H9 (cell line): ENCODE measurements around the gene FGFR1OP2. TPM values are rescaled to one million over a fixed set of nuclear protein-coding genes. Genes with fewer than 3 reads are reported as not detected.

ENCODE experiments used
- DNase-seq: peaks from one replicate; pipeline ENCODE4 v3.0.0-alpha.2; 2017
- H2AFZ ChIP-seq: one replicate; pipeline ENCODE4 v1.6.1; 2013; ENCODE audit warnings: mild to moderate bottlenecking, low read length, control low read depth, moderate library complexity
- H2AK5ac ChIP-seq: 2 replicates; pipeline ENCODE4 v1.6.1; 2013; ENCODE audit warnings: low read length, control low read depth, mixed read lengths; ENCODE audit not compliant: insufficient read length
- H2BK120ac ChIP-seq: one replicate; pipeline ENCODE4 v1.6.1; 2013; ENCODE audit warnings: low read depth, mild to moderate bottlenecking, low read length, control low read depth, inconsistent platforms; ENCODE audit not compliant: poor library complexity, severe bottlenecking
- H2BK12ac ChIP-seq: 2 replicates; pipeline ENCODE4 v1.6.1; 2013; ENCODE audit warnings: low read length, control low read depth, mixed read lengths, low read depth; ENCODE audit not compliant: insufficient read length
- H2BK15ac ChIP-seq: 2 replicates; pipeline ENCODE4 v1.6.1; 2013; ENCODE audit warnings: low read depth, low read length, control low read depth
- H2BK20ac ChIP-seq: one replicate; pipeline ENCODE4 v1.6.1; 2013; ENCODE audit warnings: low read depth, mild to moderate bottlenecking, low read length, control low read depth, inconsistent platforms; ENCODE audit not compliant: poor library complexity, severe bottlenecking
- H2BK5ac ChIP-seq: 2 replicates; pipeline ENCODE4 v1.6.1; 2013; ENCODE audit warnings: low read length, control low read depth, mixed read lengths; ENCODE audit not compliant: insufficient read length
- H3K14ac ChIP-seq: 2 replicates; pipeline ENCODE4 v1.6.1; 2013; ENCODE audit warnings: low read length, control low read depth; ENCODE audit not compliant: insufficient read depth
- H3K18ac ChIP-seq: 2 replicates; pipeline ENCODE4 v1.6.1; 2013; ENCODE audit warnings: low read depth, mild to moderate bottlenecking, mixed read lengths, low read length, control low read depth; ENCODE audit not compliant: insufficient read length
- H3K23ac ChIP-seq: 2 replicates; pipeline ENCODE4 v1.6.1; 2013; ENCODE audit warnings: low read length, control low read depth, mixed read lengths, low read depth; ENCODE audit not compliant: insufficient read length
- H3K23me2 ChIP-seq: 2 replicates; pipeline ENCODE4 v1.6.1; 2013; ENCODE audit warnings: low read depth, mild to moderate bottlenecking, mixed read lengths, low read length, control low read depth; ENCODE audit not compliant: insufficient read length, poor library complexity, severe bottlenecking
- H3K27ac ChIP-seq: 2 replicates; pipeline ENCODE4 v1.5.1; 2013; ENCODE audit warnings: low read length, control low read depth, mixed read lengths, low read depth; ENCODE audit not compliant: insufficient read length
- H3K27me3 ChIP-seq: 2 replicates; pipeline ENCODE4 v1.6.1; 2013; ENCODE audit warnings: low read length, control low read depth, inconsistent platforms; ENCODE audit not compliant: insufficient read depth
- H3K4ac ChIP-seq: 2 replicates; pipeline ENCODE4 v1.6.1; 2013; ENCODE audit warnings: low read depth, mild to moderate bottlenecking, control low read depth, inconsistent platforms, low read length, moderate library complexity
- H3K4me1 ChIP-seq: 2 replicates; pipeline ENCODE4 v1.6.1; 2013; ENCODE audit warnings: low read length, control low read depth, inconsistent platforms; ENCODE audit not compliant: insufficient read depth
- H3K4me2 ChIP-seq: 2 replicates; pipeline ENCODE4 v1.6.1; 2013; ENCODE audit warnings: low read length, control low read depth, mixed read lengths; ENCODE audit not compliant: insufficient read length, insufficient read depth
- H3K56ac ChIP-seq: 2 replicates; pipeline ENCODE4 v1.6.1; 2013; ENCODE audit warnings: low read depth, mild to moderate bottlenecking, mixed read lengths, low read length, control low read depth; ENCODE audit not compliant: insufficient read length
- H3K79me1 ChIP-seq: 2 replicates; pipeline ENCODE4 v1.6.1; 2013; ENCODE audit warnings: low read depth, mild to moderate bottlenecking, moderate library complexity, low read length, control low read depth, inconsistent platforms; ENCODE audit not compliant: insufficient read depth, poor library complexity, severe bottlenecking
- H3K79me2 ChIP-seq: 2 replicates; pipeline ENCODE4 v1.6.1; 2013; ENCODE audit warnings: low read length, control low read depth, inconsistent platforms; ENCODE audit not compliant: insufficient read depth
- H3K9ac ChIP-seq: 2 replicates; pipeline ENCODE4 v1.6.1; 2013; ENCODE audit warnings: low read length, control low read depth, mixed read lengths; ENCODE audit not compliant: insufficient read length; ENCODE audit errors: extremely low read depth
- H3K9me3 ChIP-seq: one replicate; pipeline ENCODE4 v1.6.1; 2013; ENCODE audit warnings: low read depth, low read length, inconsistent platforms; ENCODE audit not compliant: control insufficient read depth
- H3T11ph ChIP-seq: one replicate; pipeline ENCODE4 v1.6.1; 2013; ENCODE audit warnings: mild to moderate bottlenecking, low read length, control low read depth, inconsistent platforms
- H4K20me1 ChIP-seq: one replicate; pipeline ENCODE4 v1.6.1; 2013; ENCODE audit not compliant: control insufficient read depth, insufficient read length, insufficient read depth
- H4K5ac ChIP-seq: 2 replicates; pipeline ENCODE4 v1.6.1; 2013; ENCODE audit warnings: low read depth, mild to moderate bottlenecking, mixed read lengths, low read length, control low read depth; ENCODE audit not compliant: insufficient read length
- H4K8ac ChIP-seq: replicated peaks from 2 replicates; pipeline ENCODE4 v1.6.1; 2013; ENCODE audit warnings: low read length, control low read depth, mixed read lengths, low read depth; ENCODE audit not compliant: insufficient read length
- H4K91ac ChIP-seq: 2 replicates; pipeline ENCODE4 v1.6.1; 2013; ENCODE audit warnings: low read depth, mild to moderate bottlenecking, moderate library complexity, mixed read lengths, low read length, control low read depth; ENCODE audit not compliant: insufficient read length
- H3K27ac Mint-ChIP-seq, 3 experiments: 2 replicates in 2 of 3; 3 replicates in 1 of 3; pipeline ENCODE4 v1.8.0; 2020 to 2021; ENCODE audit warnings: mixed read lengths in 3 of 3, mild to moderate bottlenecking in 1 of 3, moderate library complexity in 1 of 3
- H3K27me3 Mint-ChIP-seq: 2 replicates; pipeline ENCODE4 v1.8.0; 2021; ENCODE audit warnings: low read depth, mild to moderate bottlenecking, moderate library complexity, mixed read lengths
- H3K36me3 Mint-ChIP-seq, 3 experiments: 2 replicates in 2 of 3; 3 replicates in 1 of 3; pipeline ENCODE4 v1.8.0; 2020 to 2021; ENCODE audit warnings: low read depth in 3 of 3, mixed read lengths in 3 of 3; ENCODE audit not compliant: insufficient read depth in 1 of 3
- H3K4me1 Mint-ChIP-seq, 2 experiments: 2 replicates each; pipeline ENCODE4 v1.8.0; 2020; ENCODE audit warnings: mixed read lengths in 2 of 2
- H3K4me3 Mint-ChIP-seq, 2 experiments: 2 replicates in 1 of 2; 3 replicates in 1 of 2; pipeline ENCODE4 v1.8.0; 2020 to 2021; ENCODE audit warnings: mild to moderate bottlenecking in 2 of 2, mixed read lengths in 2 of 2, moderate library complexity in 1 of 2
- H3K9me3 Mint-ChIP-seq, 2 experiments: 2 replicates in 1 of 2; 3 replicates in 1 of 2; pipeline ENCODE4 v1.8.0; 2020; ENCODE audit warnings: mild to moderate bottlenecking in 2 of 2, mixed read lengths in 2 of 2, moderate library complexity in 1 of 2
- CTCF ChIP-seq: fragments of 200-600 bp; sonication (generic); conservative IDR thresholded peaks from 3 replicates; pipeline ENCODE4 v1.8.0; 2021; ENCODE audit warnings: antibody characterized with exemption, mild to moderate bottlenecking
- WGBS: extraction: QIAGEN DNeasy Blood & Tissue Kit; methylation state at CpG from one replicate; pipeline ENCODE4 v1.1.7; 2013; ENCODE audit warnings: missing lambda C conversion rate, low lambda C conversion rate, mixed read lengths; ENCODE audit not compliant: insufficient read length; ENCODE audit errors: extremely low coverage; 5-methylcytosine and 5-hydroxymethylcytosine counted together
- total RNA-seq: library from RNA; stranded (reverse); gene quantifications from 2 replicates; pipeline ENCODE4 v1.2.1, GENCODE V29; 2021

The FGFR1OP2 gene
- total RNA-seq, 1 experiment from 2014 or later: 30.0 TPM

GRCh38 chr12:27013611-27014084 is 75.4 kb downstream of the FGFR1OP2 start:
- Histone ChIP-seq H3K14ac (peak overlapping the region; percentile 77; the same call in 1 of the 2 replicates), H3K9me3 (no peaks in the 10 kb centered on the region), H2AFZ (no peak overlapping the region), H4K5ac (no peak overlapping the region), H3K23ac (no peak overlapping the region), H3K23me2 (no peaks in the 10 kb centered on the region), H3K9ac (peak overlapping the region; percentile 45), H3K79me1 (peaks cover 4% of the 10 kb centered on the region), H3K4me1 (peaks cover 2% of the 10 kb centered on the region; the same call in 1 of the 2 replicates), H2BK120ac (no peak overlapping the region), H4K8ac (no peak overlapping the region), H2BK15ac (no peak overlapping the region), H3K4me2 (peak overlapping the region; percentile 85), H3K56ac (no peak overlapping the region), H4K20me1 (no peaks in the 10 kb centered on the region), H3K4ac (no peak overlapping the region), H3T11ph (no peak overlapping the region), H3K27ac (no peak overlapping the region), H4K91ac (no peak overlapping the region), H3K18ac (peak overlapping the region; percentile 72), H2AK5ac (no peak overlapping the region), H3K27me3 (no peaks in the 10 kb centered on the region), H2BK12ac (no peak overlapping the region), H2BK20ac (no peak overlapping the region), H2BK5ac (no peak overlapping the region), H3K79me2 (peaks cover 10% of the 10 kb centered on the region; the same call in 1 of the 2 replicates)
- Mint-ChIP-seq H3K9me3 (no peaks in the 10 kb centered on the region), H3K27me3 (no peaks in the 10 kb centered on the region), H3K27ac (peak overlapping the region in 2 of 3 experiments; percentile 49 to 96; a peak in 3 of 7 replicates), H3K36me3 (peaks cover 0 to 5% (median 0%) of the 10 kb centered on the region in 3 experiments; a peak in 1 of 7 replicates), H3K4me3 (peak overlapping the region; percentile 93 to 95), H3K4me1 (peaks cover 39 to 46% of the 10 kb centered on the region in 2 experiments)
- no peak for TF ChIP-seq CTCF
- no CpG with 5 or more reads among the region's 13 CpGs for WGBS
- DNase-seq: no peak
